Ectodermal cell (in vitro differentiated cells): ENCODE data around the gene CATSPER3.
"Not testable (repeated sequence)": the region's sequence is repeated elsewhere in the genome, so short reads cannot be mapped to it uniquely, and the experiment has no call there.

Experiments
- H3K27ac ChIP-seq: 2 replicates; pipeline ENCODE4 v1.7.0; 2013; ENCODE audit warnings: mild to moderate bottlenecking, low read depth, low read length; ENCODE audit not compliant: insufficient read depth, poor library complexity, severe bottlenecking
- H3K27me3 ChIP-seq: 2 replicates; pipeline ENCODE4 v1.7.0; 2013; ENCODE audit warnings: mild to moderate bottlenecking, low read length; ENCODE audit not compliant: insufficient read depth, control insufficient read depth, poor library complexity, severe bottlenecking
- H3K36me3 ChIP-seq: one replicate; pipeline ENCODE4 v1.7.0; 2013; ENCODE audit warnings: low read length; ENCODE audit not compliant: control insufficient read depth, insufficient read depth
- H3K4me1 ChIP-seq: one replicate; pipeline ENCODE4 v1.7.0; 2013; ENCODE audit warnings: low read length; ENCODE audit not compliant: control insufficient read depth, insufficient read depth
- H3K4me3 ChIP-seq: 2 replicates; pipeline ENCODE4 v1.7.0; 2013; ENCODE audit warnings: low read depth, low read length, control low read depth; ENCODE audit not compliant: insufficient read depth
- H3K9me3 ChIP-seq: 2 replicates; pipeline ENCODE4 v1.7.0; 2013; ENCODE audit warnings: mild to moderate bottlenecking, low read length, moderate library complexity; ENCODE audit not compliant: control insufficient read depth
- WGBS, 2 experiments: methylation state at CpG; one replicate each; pipeline ENCODE4 v1.1.7; 2013; ENCODE audit warnings: missing lambda C conversion rate in 2 of 2; 5-methylcytosine and 5-hydroxymethylcytosine counted together

The CATSPER3 gene

GRCh38 chr5:134969166-134969565 is 1.5 kb downstream of the CATSPER3 start:
- Histone ChIP-seq H3K36me3 (no peaks in the 10 kb centered on the region), H3K9me3 (no peaks in the 10 kb centered on the region), H3K27me3 (no peaks in the 10 kb centered on the region), H3K27ac (no peak overlapping the region), H3K4me3 (no peak overlapping the region), H3K4me1 (no peaks in the 10 kb centered on the region)

- H3K27ac ChIP-seq: no peak overlapping the region
- 95% methylated on average over 2 of the region's 2 CpGs for WGBS, 2 experiments
- no peaks in the 10 kb centered on the region for H3K27me3 ChIP-seq
- H3K36me3 ChIP-seq: no peaks in the 10 kb centered on the region
- no peaks in the 10 kb centered on the region for H3K4me1 ChIP-seq
- H3K9me3 ChIP-seq: no peaks in the 10 kb centered on the region
- H3K4me3 ChIP-seq: no peak overlapping the region
Measured at GRCh38 chr5:134975078-134975715, 7.5 kb downstream of the CATSPER3 start.

GRCh38 chr5:134975843-134976242 is 8.1 kb downstream of the CATSPER3 start:
- no peak overlapping the region for H3K4me3 ChIP-seq
- H3K4me1 ChIP-seq: no peaks in the 10 kb centered on the region
- H3K36me3 ChIP-seq: no peaks in the 10 kb centered on the region
- no peaks in the 10 kb centered on the region for H3K27me3 ChIP-seq
- H3K27ac ChIP-seq: no peak overlapping the region
- H3K9me3 ChIP-seq: no peaks in the 10 kb centered on the region

GRCh38 chr5:134976841-134977240 is 9.1 kb downstream of the CATSPER3 start:
- no peaks in the 10 kb centered on the region for H3K27me3 ChIP-seq
- H3K4me3 ChIP-seq: no peak overlapping the region
- no peaks in the 10 kb centered on the region for H3K9me3 ChIP-seq
- 85 to 86% methylated on average over 1 of the region's 1 CpG for WGBS, 2 experiments
- no peaks in the 10 kb centered on the region for H3K36me3 ChIP-seq
- H3K27ac ChIP-seq: no peak overlapping the region
- no peaks in the 10 kb centered on the region for H3K4me1 ChIP-seq

GRCh38 chr5:134979416-134979815 is 11.7 kb downstream of the CATSPER3 start:
- H3K27me3 ChIP-seq: no peaks in the 10 kb centered on the region
- H3K36me3 ChIP-seq: no peaks in the 10 kb centered on the region
- H3K4me1 ChIP-seq: no peaks in the 10 kb centered on the region
- no peak overlapping the region for H3K27ac ChIP-seq
- no peak overlapping the region for H3K4me3 ChIP-seq
- WGBS, 2 experiments: 89 to 91% methylated on average over 3 of the region's 3 CpGs
- H3K9me3 ChIP-seq: no peaks in the 10 kb centered on the region

GRCh38 chr5:134982230-134982629 is 14.5 kb downstream of the CATSPER3 start:
- no peak overlapping the region for H3K4me3 ChIP-seq
- no peaks in the 10 kb centered on the region for H3K9me3 ChIP-seq
- no CpG with 5 or more reads among the region's 1 CpG for WGBS, 2 experiments
- no peaks in the 10 kb centered on the region for H3K36me3 ChIP-seq
- H3K27me3 ChIP-seq: no peaks in the 10 kb centered on the region
- H3K4me1 ChIP-seq: no peaks in the 10 kb centered on the region
- no peak overlapping the region for H3K27ac ChIP-seq

GRCh38 chr5:134989266-134989830 is 21.6 kb downstream of the CATSPER3 start:
- H3K9me3 ChIP-seq: no peaks in the 10 kb centered on the region
- WGBS, 2 experiments: 82 to 100% methylated on average over 2 to 3 of the region's 3 CpGs
- H3K27me3 ChIP-seq: no peaks in the 10 kb centered on the region
- H3K36me3 ChIP-seq: no peaks in the 10 kb centered on the region
- H3K4me3 ChIP-seq: no peak overlapping the region
- no peaks in the 10 kb centered on the region for H3K4me1 ChIP-seq
- no peak overlapping the region for H3K27ac ChIP-seq

- not testable (repeated sequence) for H3K27me3 ChIP-seq, H3K36me3 ChIP-seq, H3K9me3 ChIP-seq, H3K27ac ChIP-seq, H3K4me3 ChIP-seq, H3K4me1 ChIP-seq
- WGBS, 2 experiments: 37 to 44% methylated on average over 5 of the region's 5 CpGs
Measured at GRCh38 chr5:134990183-134990582, 22.5 kb downstream of the CATSPER3 start.

GRCh38 chr5:134992148-134992547 is 24.4 kb downstream of the CATSPER3 start:
- Histone ChIP-seq H3K4me1 (no peaks in the 10 kb centered on the region), H3K36me3 (no peaks in the 10 kb centered on the region), H3K27me3 (no peaks in the 10 kb centered on the region), H3K9me3 (no peaks in the 10 kb centered on the region), H3K4me3 (no peak overlapping the region), H3K27ac (no peak overlapping the region)
- WGBS, 2 experiments: 93 to 94% methylated on average over 4 to 5 of the region's 5 CpGs

GRCh38 chr5:134993161-134993560 is 25.5 kb downstream of the CATSPER3 start:
- Histone ChIP-seq H3K27me3 (no peaks in the 10 kb centered on the region), H3K27ac (no peak overlapping the region), H3K4me3 (no peak overlapping the region), H3K9me3 (no peaks in the 10 kb centered on the region), H3K4me1 (no peaks in the 10 kb centered on the region), H3K36me3 (no peaks in the 10 kb centered on the region)
- WGBS, 2 experiments: 95 to 100% methylated on average over 1 of the region's 2 CpGs
